GM18951 (cell line): ENCODE measurements around the gene NSD1.
"Not testable (repeated sequence)": the region's sequence is repeated elsewhere in the genome, so short reads cannot be mapped to it uniquely, and the experiment has no call there.

Experiments used
- POLR2A ChIP-seq: IDR thresholded peaks from 4 replicates; pipeline ENCODE4 v1.6.1; 2011; ENCODE audit warnings: mild to moderate bottlenecking; ENCODE audit not compliant: insufficient read length, insufficient read depth; ENCODE audit errors: extremely low read depth
- in situ Hi-C: fragments of 300-500 bp; cut with MboI; formaldehyde crosslinking; loops from one replicate; pipeline ENCODE4 v1.12.0; 2022; ENCODE audit warnings: low sequenced_read_pairs, mixed read lengths, inconsistent platforms; ENCODE audit not compliant: unreplicated experiment

Gene NSD1

DNA sequence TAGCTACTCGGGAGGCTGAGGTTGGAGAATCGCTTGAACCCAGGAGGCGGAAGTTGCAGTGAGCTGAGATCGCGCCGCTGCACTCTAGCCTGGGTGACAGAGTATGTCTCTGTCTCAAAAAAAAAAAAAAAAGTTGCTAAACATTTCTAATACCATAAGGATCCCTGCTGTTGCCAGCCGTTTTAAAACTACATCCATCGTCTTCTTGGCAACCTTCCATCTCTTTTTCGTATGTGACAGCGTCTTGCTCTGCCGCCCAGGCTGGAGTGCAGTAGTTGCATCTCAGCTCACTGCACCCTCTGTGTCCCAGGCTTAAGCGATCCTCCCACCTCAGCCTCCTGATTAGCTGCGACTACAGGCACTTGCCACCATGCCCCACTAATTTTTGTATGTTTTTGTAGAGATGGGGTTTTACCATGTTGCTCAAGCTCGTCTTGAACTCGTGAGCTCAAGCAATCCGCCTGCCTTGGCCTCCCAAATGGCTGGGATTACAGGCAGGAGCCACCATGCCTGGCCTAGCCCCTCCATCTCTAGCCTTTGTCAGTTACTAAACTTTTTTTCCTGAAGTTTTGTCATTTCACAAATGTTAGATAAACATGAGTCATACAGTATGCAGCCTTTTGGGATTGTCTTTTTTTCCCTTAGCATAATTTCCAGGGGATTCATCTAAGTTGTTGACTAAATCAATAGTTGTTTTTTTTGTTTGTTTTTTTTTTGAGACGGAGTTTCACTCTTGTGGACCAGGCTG, 13.5 kb downstream of the NSD1 start:
- TF ChIP-seq POLR2A, result no peak
- in situ Hi-C loops, result no loop called here

- in situ Hi-C loops, result not testable (repeated sequence)
These were observed 16.5 kb downstream of the NSD1 start for GRCh38 chr5:177150061-177150460.

- in situ Hi-C loops, result no loop called here
- no peak for TF ChIP-seq POLR2A
These were observed 20.6 kb downstream of the NSD1 start for GRCh38 chr5:177154003-177154643.

GRCh38 chr5:177162379-177162778, 28.8 kb downstream of the NSD1 start:
- no peak for TF ChIP-seq POLR2A
- in situ Hi-C loops, result no loop called here

DNA sequence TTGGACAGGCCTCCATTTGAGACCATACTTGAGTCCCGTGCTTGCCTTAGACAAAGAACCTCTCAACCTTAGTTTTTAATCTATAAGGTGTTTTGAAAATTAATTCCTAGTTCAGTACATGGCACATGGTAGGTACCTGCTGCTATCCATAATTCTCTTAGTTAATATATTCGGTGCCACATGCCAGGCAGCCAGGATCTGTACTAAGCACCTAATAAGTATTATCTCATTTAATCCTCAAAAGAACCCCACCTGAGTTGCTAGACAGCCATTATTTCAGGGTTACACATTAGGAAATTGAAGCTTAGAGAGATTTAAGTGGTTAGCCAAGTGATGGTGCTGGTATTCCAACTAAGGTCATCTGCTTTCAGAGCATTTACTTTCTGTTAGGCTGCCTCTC, 29.9 kb downstream of the NSD1 start:
- TF ChIP-seq POLR2A, result no peak
- in situ Hi-C loops, result no loop called here

DNA sequence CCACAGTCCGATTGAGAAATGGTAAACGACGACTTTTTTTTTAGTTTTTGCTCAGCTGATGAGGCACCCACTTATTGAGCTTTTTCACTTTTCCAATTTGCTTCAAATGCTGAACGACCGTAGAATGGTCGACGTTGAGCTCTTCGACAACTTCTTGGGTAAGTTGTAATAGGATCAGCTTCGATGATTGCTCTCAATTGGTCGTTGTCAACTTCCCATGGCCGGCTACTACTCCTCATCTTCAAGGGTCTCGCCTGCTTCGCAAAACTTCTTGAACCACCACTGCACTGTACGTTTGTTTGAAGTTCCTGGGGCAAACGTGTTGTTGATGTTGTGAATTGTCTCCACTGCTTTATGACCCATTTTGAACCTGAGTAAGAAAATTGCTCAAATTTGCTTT, 35.7 kb downstream of the NSD1 start:
- TF ChIP-seq POLR2A, result no peak
- in situ Hi-C loops, result no loop called here

- no peak for TF ChIP-seq POLR2A
- in situ Hi-C loops, result no loop called here
These were observed 38.4 kb downstream of the NSD1 start for GRCh38 chr5:177171961-177172360.

DNA sequence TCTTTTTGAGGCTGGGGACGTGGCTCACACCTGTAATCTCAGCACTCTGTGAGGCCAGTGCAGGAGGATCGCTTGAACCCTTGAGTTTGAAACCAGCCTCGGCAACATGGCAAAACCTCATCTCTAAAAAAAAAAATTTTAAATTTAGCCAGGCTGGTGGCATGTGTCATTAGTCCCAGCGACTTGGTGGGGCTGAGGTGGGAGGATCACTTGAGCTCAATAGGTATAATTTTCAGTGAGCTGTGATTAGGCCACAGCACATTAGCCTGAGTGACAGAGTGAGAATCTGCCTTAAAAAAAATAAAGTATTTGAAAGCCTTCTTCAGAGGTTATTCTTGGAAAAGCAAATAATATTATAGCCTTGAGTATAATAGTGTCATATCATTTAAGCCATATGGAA, 41.8 kb downstream of the NSD1 start:
- no peak for TF ChIP-seq POLR2A
- in situ Hi-C loops, result no loop called here

DNA sequence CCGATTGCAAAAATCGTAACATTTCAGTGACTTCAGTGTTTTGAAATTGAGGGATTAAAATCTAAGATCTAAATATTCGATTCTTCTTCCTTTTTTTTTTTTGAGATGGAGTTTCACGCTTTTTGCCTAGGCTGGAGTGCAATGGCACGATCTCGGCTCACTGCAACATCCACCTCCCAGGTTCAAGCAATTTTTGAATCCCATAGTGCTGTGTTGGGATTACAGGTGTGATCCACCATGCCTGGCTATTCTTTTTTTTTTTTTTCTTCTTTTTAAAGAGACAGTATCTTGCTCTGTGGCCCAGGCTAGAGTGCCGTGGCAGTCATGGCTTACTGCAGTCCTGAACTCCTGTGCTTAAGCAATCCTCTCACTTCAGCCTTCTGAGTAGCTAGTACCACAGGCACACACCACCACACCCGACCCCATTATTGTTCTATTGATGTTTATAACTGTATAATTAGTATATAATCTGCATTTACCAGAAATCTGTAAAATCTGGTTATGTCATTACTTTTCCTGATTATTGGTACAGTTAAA, 42.7 kb downstream of the NSD1 start:
- in situ Hi-C loops, result no loop called here
- no peak for TF ChIP-seq POLR2A

DNA sequence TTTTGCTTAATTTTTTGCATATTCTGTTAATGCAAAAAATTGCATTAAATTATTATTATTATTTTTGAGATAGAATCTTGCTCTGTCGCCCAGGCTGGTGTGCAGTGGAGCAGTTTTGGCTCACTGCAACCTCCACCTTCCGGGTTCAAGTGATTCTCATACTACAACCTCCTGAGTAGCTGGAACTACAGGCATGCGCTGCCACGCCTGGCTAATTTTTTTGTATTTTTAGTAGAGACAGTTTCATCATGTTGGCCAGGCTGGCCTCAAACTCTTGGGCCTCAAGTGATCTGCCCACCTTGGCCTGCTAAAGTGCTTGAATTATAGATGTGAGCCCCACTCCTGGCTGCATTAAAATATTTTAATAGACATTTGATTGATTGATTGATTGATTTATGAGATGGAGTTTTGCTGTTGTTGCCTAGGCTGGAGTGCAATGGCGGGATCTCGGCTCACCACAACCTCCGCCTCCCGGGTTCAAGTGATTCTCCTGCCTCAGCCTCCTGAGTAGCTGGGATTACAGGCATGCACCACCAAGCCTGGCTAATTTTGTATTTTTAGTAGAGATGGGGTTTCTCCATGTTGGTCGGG, 44.4 kb downstream of the NSD1 start:
- in situ Hi-C loops, result not testable (repeated sequence)

GRCh38 chr5:177178733-177179304, 45.2 kb downstream of the NSD1 start:
- in situ Hi-C loops, result no loop called here
- no peak for TF ChIP-seq POLR2A

GRCh38 chr5:177179431-177179830, 45.9 kb downstream of the NSD1 start:
- in situ Hi-C loops, result no loop called here
- no peak for TF ChIP-seq POLR2A

DNA sequence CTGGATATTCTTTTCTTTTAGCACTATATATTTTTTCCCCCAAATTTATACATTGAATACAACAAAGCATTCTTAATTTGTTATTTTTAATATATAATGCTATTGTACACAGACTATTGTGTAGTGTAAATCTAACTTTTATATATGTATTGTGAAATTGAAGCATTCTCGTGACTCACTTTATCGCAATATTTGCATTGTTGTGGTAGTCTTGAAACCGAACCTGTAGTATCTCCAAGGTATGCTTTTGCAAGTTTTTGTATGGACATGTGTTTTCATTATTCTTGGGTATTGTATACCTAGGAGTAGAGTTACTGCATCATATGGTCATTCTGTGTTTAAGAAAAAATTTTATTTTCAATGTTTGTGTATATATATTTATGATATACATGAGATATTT, 49.6 kb downstream of the NSD1 start:
- in situ Hi-C loops, result no loop called here
- no peak for TF ChIP-seq POLR2A
